SKM-1 treated with dmso at 0.1 percent for 144 hours (cell line): ENCODE data around the gene SLC34A2.

Experiments
- DNase-seq: peaks from one replicate; lab custom pipeline; 2025; ENCODE audit not compliant: unreplicated experiment; lab: John Stamatoyannopoulos, UW

Gene SLC34A2

GRCh38 chr4:25713812-25714211 is 58.2 kb downstream of the SLC34A2 start:
- DNase-seq: no peak

GRCh38 chr4:25722964-25723363 is 67.3 kb downstream of the SLC34A2 start:
- DNase-seq: no peak

- DNase-seq: no peak
These were observed 67.8 kb downstream of the SLC34A2 start for GRCh38 chr4:25723409-25723808.

- no peak for DNase-seq
These were observed 70.2 kb downstream of the SLC34A2 start for GRCh38 chr4:25725870-25726269.

GRCh38 chr4:25727711-25728493 is 72.3 kb downstream of the SLC34A2 start:
- DNase-seq: no peak
